ENCODE measurements around the gene SRGAP1.
"Not testable (repeated sequence)": the region's sequence is repeated elsewhere in the genome, so short reads cannot be mapped to it uniquely, and the experiment has no call there.

The SRGAP1 gene

GRCh38 chr12:64088431-64089349, 244.2 kb downstream of the SRGAP1 start:
- FAIRE-seq = peak; percentile 59

DNA sequence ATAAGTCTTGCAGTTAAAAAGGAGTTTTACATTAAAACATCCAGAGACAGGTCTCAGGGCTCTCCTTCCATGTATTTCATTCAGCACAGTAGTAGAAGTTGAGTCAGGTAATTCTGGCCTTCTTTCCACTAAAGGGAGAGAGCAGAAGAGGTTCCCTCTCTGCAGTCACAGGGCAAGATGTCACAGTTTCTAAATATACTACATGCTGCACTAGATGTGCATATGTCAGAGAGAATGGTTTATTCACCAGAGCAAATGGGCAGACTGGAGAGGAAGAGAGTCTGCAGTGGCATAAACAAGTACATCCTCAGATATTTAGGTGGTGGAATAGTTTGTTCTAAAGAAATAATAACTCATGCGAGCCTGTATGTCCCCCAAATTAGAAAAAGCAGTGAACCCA, 245.5 kb downstream of the SRGAP1 start:
- no peak for FAIRE-seq

DNA sequence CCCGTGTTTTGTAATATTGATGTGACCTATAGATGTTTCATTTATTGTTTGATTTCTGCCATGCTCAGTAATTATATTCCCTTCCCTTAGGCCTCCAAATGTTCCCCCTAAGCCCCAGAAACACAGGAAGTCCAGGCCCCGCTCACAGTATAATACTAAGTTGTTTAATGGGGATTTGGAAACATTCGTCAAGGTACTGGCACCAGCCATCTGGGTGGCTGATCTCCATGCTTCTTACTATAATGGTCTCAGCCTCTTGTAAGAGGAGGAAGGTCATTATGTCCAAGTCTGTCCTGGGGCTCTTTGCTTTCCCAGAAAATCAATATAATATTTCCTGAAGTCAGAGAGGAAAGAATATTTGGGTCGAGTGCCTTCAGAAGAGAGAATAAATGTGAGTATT, 246.7 kb downstream of the SRGAP1 start:
- no peak for FAIRE-seq

DNA sequence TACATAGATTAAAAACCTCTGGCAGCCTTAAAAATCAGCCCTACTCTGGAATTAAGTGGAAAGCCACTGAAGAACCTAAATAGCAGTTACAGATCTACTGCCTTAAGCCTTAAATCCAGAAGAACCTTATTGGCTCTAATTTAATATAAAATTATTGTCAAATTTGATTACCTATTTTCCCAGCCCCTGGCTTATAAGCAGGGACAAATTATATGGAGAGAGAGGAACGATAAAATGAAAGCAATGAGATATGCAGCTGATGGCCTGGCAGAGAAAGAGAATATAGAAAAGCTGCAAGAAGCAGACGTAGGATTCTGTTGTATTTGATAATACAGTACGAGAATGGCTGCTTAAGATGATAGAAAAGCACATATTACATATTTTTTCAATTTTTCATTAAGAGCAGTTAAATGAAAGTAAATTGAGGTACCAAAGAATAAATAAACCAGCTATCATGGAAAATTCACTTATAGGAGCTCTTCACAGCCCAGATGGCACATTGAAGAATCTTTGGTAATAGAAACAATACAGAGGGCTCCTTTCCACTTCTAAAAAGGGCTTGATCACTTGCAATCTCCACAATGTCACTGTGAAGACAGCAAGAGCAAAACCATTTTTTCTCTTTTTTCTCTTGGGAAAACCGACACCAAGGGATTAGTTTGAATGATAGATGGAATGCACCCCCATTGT, 248.2 kb downstream of the SRGAP1 start:
- no peak for FAIRE-seq

DNA sequence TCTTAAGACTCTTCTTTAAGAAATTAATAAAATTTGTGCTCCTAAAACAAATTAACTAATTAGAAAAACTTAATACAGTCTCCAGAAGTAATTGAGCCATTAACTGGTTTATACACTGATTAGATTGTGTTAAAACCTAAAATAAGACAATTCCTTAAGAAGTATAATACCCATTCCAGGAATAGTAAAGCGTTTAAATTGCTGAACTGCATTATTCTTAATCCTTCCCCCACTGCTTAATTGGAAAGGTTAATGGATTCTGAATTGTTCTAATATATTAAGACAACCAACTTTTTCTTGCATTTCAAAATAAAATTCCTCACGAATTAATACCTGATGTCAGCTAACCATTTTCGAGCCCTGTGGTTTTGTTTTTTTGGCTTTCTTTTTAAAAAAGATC, 249.2 kb downstream of the SRGAP1 start:
- no peak for FAIRE-seq

- FAIRE-seq = no peak
Observed at GRCh38 chr12:64097366-64098105, 253.0 kb downstream of the SRGAP1 start.

DNA sequence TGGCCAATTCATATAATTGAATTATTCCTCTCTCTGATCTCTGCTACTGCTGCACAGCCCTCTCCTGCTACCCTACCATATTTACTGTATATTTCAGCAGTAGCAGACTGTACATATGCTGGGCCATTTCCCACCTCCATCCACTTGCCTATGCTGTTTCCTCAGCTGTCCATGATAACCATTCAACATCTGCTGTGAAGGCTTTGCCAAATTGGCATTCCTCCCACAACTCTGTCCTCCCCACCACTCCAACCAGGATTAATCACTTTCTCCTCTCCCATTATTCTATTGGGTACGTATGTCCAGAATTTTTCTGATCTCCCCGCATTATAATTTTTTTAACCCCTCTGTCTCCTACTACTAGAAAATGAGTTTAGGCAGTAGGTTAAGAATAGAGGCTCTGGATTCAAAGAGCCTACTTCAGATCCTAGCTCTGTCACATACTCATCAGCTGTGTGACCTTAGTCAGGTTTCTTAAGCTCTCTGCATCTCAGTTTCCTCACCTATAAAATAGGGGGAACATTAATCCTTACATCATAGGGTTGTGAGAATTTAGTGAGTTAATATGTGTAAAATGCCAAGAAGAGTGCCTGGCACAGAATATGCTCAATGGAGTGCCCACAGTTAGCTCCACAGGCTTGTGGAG, 254.3 kb downstream of the SRGAP1 start:
- FAIRE-seq = no peak

DNA sequence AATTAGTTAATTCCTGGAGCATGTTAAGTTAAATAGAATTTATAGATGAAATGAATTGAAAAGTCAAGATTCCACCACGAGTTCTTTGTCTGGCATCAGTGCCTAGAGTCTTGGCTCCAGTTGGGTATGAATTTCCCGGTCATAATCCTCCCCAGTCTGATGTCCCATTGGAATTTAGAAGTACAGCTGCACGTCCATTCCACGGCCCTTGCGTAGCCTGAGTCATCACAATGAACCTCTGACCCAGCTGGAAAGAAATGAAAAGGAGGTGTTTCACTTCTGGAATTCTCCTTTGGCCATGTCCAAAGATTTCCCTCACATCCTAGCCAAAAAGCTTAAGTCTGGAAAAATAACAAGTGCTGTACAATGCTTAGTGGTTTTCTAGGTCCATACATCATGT, 254.9 kb downstream of the SRGAP1 start:
- no peak for FAIRE-seq

GRCh38 chr12:64102339-64102738, 257.8 kb downstream of the SRGAP1 start:
- no peak for FAIRE-seq

GRCh38 chr12:64103825-64104740, 259.6 kb downstream of the SRGAP1 start:
- no peak for FAIRE-seq

DNA sequence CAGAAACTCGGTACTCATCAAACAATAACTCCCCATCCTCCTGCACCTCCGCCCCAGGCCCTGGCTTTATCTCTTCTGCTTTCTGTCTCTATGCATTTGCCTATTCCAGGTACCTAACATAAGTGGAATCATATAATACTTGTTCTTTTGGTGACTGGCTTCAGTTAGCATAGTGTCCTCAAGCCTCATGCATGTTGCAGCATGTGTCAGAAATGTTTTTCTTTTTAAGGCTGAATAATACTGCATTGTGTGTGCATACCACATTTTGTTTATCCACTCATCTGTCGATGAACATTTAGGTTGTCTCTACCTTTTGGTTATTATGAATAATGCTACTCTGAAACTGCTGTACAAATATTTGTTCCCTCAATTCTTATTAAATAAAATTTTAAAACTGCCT, 260.5 kb downstream of the SRGAP1 start:
- FAIRE-seq = no peak

DNA sequence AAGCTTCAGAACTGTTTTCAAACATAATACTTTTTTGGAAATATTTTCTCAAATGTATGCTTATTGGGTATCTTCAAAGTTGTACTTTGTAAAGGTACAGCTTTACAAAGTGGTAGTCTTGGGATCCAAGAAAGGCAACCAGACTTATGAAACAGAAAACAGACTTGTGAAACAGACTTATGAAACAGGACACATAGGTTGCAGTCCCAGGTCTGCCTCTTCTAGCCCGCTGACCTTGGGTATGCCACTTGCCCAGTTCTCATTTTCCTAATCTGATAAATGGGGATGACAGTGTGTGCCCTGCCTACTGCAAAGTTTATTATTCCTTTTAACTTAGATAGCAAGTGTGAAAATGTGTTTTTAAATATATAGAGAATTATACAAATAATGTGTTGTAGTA, 263.3 kb downstream of the SRGAP1 start:
- no peak for FAIRE-seq

DNA sequence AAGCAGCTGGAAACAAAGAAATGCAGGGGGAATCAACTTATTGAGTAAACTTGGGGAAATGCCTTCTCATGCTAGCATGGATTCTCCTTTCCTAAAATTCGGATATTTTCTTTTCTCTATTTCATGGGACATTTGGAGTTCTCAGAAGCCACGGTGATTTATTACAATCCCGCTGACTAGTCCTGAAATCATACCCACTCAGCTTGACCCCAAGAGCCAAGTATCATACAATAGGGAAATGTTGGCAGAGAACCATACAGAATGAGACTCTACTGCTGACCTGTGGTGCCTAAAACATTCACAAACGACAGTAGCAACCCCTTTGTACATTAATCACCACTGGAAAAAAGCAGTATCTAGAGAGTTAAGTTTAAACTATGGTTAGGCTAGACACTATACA, 265.2 kb downstream of the SRGAP1 start:
- FAIRE-seq = no peak

DNA sequence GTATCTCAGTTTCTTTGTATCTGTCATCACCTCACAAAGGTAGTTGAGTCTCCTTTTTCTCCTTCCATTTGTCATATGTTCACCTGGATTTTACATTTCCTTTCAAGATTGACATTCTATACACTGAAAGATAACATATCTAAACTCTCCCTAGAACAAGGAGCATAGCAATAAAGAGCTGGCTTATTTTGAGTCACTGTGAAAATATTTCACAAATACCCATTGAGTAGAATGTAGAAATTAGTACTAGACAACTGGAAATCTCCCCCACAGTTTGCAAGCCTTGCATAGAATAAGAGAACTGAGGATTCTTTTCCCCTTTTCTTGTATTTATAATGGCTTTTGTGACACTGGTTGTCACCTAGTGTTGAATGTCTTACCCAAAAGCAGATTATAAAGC, 266.4 kb downstream of the SRGAP1 start:
- no peak for FAIRE-seq

DNA sequence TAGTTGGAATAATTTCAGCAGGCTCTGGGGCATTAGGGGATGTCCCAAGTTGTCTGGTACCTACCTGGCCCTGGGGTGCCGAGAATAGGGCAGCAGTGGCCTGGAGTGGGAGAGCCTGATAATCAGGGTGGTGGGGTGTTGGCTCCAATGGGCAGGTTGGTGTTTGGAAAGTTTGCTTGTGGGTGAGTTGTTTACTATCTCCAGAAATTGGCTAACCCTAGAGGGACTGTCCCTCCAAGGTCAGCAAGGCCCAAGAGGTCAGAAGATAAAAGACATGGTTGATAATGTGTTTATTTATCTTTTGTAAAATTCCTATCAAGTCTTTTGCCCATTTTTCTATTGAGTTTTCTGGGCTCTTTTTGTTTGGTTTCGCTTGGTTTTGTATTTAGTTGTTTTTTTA, 272.5 kb downstream of the SRGAP1 start:
- FAIRE-seq = no peak

DNA sequence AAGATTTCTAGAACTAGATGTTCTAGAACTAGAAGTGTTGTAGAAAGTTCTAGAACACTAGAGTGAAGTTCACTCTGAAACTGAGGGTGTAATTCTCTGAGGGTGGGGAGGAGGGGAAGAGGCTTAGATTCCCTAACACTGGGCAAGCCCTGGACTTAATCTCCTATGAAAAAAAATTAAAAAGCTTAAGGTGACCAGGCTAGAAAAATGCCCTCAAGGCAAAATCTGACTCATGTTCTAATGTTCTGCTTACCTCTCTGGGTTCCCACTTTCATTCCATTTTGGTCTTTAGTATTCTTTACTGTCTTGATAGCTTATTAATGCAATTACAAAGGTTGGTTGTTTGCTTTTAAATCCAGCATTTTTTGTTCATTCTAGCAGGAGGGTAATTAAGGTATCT, 276.1 kb downstream of the SRGAP1 start:
- FAIRE-seq = no peak

GRCh38 chr12:64121086-64121485, 276.6 kb downstream of the SRGAP1 start:
- not testable (repeated sequence) for FAIRE-seq

DNA sequence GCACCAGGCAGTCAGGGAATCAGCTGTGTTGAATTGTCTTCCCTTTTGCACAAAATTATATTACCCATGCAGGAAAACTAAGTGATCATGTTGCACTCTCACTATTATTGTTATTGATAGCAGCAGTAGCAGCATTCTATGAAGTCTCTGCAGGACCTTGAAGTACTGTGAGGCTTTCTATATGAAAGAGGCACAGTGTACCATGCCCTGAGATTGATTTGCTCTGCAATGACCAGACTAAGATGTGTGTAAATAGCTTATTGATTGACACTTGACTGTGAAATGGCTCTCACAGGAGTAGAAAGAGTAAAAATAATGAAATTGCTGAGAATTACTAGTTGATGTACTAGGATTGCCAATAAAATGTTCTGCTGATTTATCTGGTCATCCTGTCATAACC, 277.7 kb downstream of the SRGAP1 start:
- no peak for FAIRE-seq

DNA sequence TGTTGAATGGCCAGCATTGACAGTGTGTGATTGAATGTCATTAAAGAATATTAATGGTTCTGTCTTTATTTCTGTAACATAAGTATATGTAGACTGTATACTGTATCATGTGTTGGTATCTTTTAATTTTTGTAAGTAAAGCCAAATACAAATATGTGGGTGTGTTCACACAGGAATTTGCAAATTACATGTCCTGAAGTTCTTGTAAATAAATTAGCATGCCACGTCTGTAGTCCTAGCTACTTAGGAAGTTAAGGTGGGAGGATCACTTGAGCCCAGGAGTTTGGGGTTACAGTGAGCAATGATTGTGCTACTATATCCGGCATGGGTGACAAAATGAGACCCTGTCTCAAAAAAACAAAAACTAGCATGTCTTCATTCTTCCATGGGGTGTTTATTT, 278.5 kb downstream of the SRGAP1 start:
- no peak for FAIRE-seq

DNA sequence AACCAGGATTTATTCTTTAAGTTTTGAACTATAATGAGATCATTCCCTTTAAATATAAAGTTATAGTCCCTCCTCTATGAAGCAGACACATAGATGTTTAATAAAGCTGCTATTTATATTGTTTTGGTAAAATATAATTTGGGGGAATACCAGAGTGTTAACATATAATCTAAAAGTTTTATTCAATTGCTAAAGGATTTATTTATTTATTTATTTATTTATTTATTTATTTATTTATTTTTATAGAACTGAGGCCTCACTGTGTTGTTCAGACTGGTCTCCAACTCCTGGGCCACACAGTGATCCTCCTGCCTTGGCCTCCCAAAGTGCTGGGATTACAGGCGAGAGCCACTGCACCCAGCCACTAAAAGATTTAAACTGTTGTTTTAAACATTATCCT, 278.9 kb downstream of the SRGAP1 start:
- no peak for FAIRE-seq

GRCh38 chr12:64124511-64125197, 280.2 kb downstream of the SRGAP1 start:
- FAIRE-seq = no peak
